Esophagus muscularis mucosa (tissue), 4 donors: ENCODE measurements around the gene HECTD2.

Experiments used
- CTCF ChIP-seq, 3 experiments: fragments of 200-600 bp in 2 of 3; fragments of 450-650 bp in 1 of 3; sonication (generic) in 2 of 3; IDR thresholded peaks; one replicate each; pipeline ENCODE4 v1.5.1; 2017 to 2019; ENCODE audit warnings: antibody characterized with exemption in 3 of 3, mild to moderate bottlenecking in 2 of 3, moderate library complexity in 1 of 3
- EP300 ChIP-seq: sonication (generic); formaldehyde crosslinking; IDR thresholded peaks from one replicate; pipeline ENCODE4 v1.6.1; 2017; ENCODE audit warnings: antibody characterized with exemption
- POLR2A ChIP-seq: fragments of 450-650 bp; IDR thresholded peaks from one replicate; pipeline ENCODE4 v1.6.1; 2017; ENCODE audit warnings: antibody characterized with exemption, moderate library complexity, mild to moderate bottlenecking, low read depth
- POLR2AphosphoS5 ChIP-seq, 2 donors: sonication (generic); formaldehyde crosslinking; IDR thresholded peaks; one replicate each; pipeline ENCODE4 v1.6.1; 2017; ENCODE audit warnings: antibody characterized with exemption in 2 of 2

GRCh38 chr10:91367127-91367531 lies 43.0 kb upstream of the HECTD2 start:
- no peak for TF ChIP-seq CTCF (IDR thresholded peaks at IDR 0.05)
- TF ChIP-seq EP300, result no peak
- no peak for TF ChIP-seq POLR2AphosphoS5 (IDR thresholded peaks at IDR 0.05)
- no peak for TF ChIP-seq POLR2A
